Mesothelial cell of epicardium (in vitro differentiated cells): ENCODE results near the gene GIGYF2. TPM values are rescaled to one million over a fixed set of nuclear protein-coding genes. Genes with fewer than 3 reads are reported as not detected.

Experiments used
- DNase-seq, 2 experiments: peaks; one replicate each; pipeline ENCODE4 v3.0.0; 2021; ENCODE audit warnings: low spot score in 2 of 2; ENCODE audit not compliant: unreplicated experiment in 2 of 2
- H3K27ac Mint-ChIP-seq: 2 replicates; pipeline ENCODE4 v1.8.0; 2021; ENCODE audit warnings: mixed read lengths
- H3K27me3 Mint-ChIP-seq: 2 replicates; pipeline ENCODE4 v1.8.0; 2021; ENCODE audit warnings: low read depth, mixed read lengths
- H3K36me3 Mint-ChIP-seq: 2 replicates; pipeline ENCODE4 v1.8.0; 2021; ENCODE audit warnings: mixed read lengths
- H3K4me1 Mint-ChIP-seq: 2 replicates; pipeline ENCODE4 v1.8.0; 2021; ENCODE audit warnings: mixed read lengths
- H3K4me3 Mint-ChIP-seq: 2 replicates; pipeline ENCODE4 v1.8.0; 2021; ENCODE audit warnings: mild to moderate bottlenecking, moderate library complexity, mixed read lengths
- H3K9me3 Mint-ChIP-seq: 2 replicates; pipeline ENCODE4 v1.8.0; 2021; ENCODE audit warnings: mixed read lengths
- total RNA-seq: library from RNA; stranded (reverse); gene quantifications from 3 replicates; pipeline ENCODE4 v1.2.1, GENCODE V29; 2021
- TF ChIP-seq, protein P1 (sequence below): fragments of 200-600 bp; sonication (generic); IDR thresholded peaks from one replicate; pipeline ENCODE4 v1.5.0; 2021; ENCODE audit warnings: antibody characterized with exemption; ENCODE audit not compliant: unreplicated experiment

The GIGYF2 gene
- total RNA-seq, 1 donor from 2014 or later = 78.8 TPM

- TF ChIP-seq, protein P1, sequence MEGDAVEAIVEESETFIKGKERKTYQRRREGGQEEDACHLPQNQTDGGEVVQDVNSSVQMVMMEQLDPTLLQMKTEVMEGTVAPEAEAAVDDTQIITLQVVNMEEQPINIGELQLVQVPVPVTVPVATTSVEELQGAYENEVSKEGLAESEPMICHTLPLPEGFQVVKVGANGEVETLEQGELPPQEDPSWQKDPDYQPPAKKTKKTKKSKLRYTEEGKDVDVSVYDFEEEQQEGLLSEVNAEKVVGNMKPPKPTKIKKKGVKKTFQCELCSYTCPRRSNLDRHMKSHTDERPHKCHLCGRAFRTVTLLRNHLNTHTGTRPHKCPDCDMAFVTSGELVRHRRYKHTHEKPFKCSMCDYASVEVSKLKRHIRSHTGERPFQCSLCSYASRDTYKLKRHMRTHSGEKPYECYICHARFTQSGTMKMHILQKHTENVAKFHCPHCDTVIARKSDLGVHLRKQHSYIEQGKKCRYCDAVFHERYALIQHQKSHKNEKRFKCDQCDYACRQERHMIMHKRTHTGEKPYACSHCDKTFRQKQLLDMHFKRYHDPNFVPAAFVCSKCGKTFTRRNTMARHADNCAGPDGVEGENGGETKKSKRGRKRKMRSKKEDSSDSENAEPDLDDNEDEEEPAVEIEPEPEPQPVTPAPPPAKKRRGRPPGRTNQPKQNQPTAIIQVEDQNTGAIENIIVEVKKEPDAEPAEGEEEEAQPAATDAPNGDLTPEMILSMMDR = no peak
- no peak for DNase-seq
- no peak overlapping the region for H3K4me3 Mint-ChIP-seq
- H3K9me3 Mint-ChIP-seq = no peaks in the 10 kb centered on the region
- no peaks in the 10 kb centered on the region for H3K36me3 Mint-ChIP-seq
- H3K27me3 Mint-ChIP-seq = peaks cover 12% of the 10 kb centered on the region
- no peak overlapping the region for H3K27ac Mint-ChIP-seq
- H3K4me1 Mint-ChIP-seq = peaks cover 3% of the 10 kb centered on the region
These were observed 175.0 kb downstream of the GIGYF2 start for GRCh38 chr2:232871835-232872736.

- H3K4me3 Mint-ChIP-seq = no peak overlapping the region
- TF ChIP-seq, protein P1 = no peak
- no peak for DNase-seq
- H3K9me3 Mint-ChIP-seq = no peaks in the 10 kb centered on the region
- H3K4me1 Mint-ChIP-seq = peaks cover 3% of the 10 kb centered on the region
- peaks cover 15% of the 10 kb centered on the region for H3K27me3 Mint-ChIP-seq
- H3K27ac Mint-ChIP-seq = no peak overlapping the region
- H3K36me3 Mint-ChIP-seq = no peaks in the 10 kb centered on the region
These were observed 175.7 kb downstream of the GIGYF2 start for GRCh38 chr2:232872826-232873225.

DNA sequence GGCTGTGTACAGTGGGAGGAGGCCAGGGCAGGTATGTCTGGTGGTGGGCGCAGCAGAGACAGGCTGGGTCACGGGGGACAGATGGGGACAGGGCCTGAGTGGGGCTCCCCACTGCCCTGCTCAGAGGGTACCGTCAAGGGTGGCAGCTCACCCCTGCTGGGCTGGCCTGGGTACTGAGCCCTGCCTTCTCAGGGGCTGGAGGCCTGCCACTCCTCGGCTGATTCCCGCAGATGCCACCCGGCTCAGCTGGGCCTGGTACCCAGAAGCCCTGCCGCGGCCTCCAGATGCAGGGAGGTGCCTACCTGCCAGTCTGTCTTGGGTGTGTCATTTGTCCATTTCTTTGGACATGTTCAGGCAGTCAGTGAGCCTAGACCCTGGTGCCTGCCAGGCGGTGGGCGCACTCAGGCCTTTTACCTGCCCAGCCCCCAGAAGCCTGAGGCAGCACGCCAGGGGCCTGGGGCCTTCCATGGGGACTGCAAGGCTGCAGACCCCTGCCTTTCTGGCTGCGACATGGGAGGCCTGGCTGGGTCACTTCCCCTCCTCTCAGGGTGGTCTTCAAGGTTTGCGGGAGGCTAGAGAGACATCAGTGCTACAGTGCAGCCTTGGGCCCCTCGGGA is 176.3 kb downstream of the GIGYF2 start:
- H3K36me3 Mint-ChIP-seq = no peaks in the 10 kb centered on the region
- H3K9me3 Mint-ChIP-seq = no peaks in the 10 kb centered on the region
- peaks cover 3% of the 10 kb centered on the region for H3K4me1 Mint-ChIP-seq
- no peak overlapping the region for H3K27ac Mint-ChIP-seq
- no peak overlapping the region for H3K4me3 Mint-ChIP-seq
- peaks cover 17% of the 10 kb centered on the region for H3K27me3 Mint-ChIP-seq
- no peak for DNase-seq
- TF ChIP-seq, protein P1 = no peak

- TF ChIP-seq, protein P1 = no peak
- no peak overlapping the region for H3K4me3 Mint-ChIP-seq
- H3K36me3 Mint-ChIP-seq = no peaks in the 10 kb centered on the region
These were observed 176.9 kb downstream of the GIGYF2 start for GRCh38 chr2:232873909-232874641.

GRCh38 chr2:232874677-232875223 is 177.6 kb downstream of the GIGYF2 start:
- no peak for DNase-seq
- TF ChIP-seq, protein P1 = no peak
- H3K9me3 Mint-ChIP-seq = no peaks in the 10 kb centered on the region
- H3K27ac Mint-ChIP-seq = no peak overlapping the region
- no peaks in the 10 kb centered on the region for H3K36me3 Mint-ChIP-seq
- H3K4me1 Mint-ChIP-seq = peaks cover 3% of the 10 kb centered on the region
- peak overlapping the region; percentile 63 for H3K4me3 Mint-ChIP-seq
- peaks cover 17% of the 10 kb centered on the region for H3K27me3 Mint-ChIP-seq

More at GRCh38 chr2:232873909-232874641, 176.9 kb downstream of the GIGYF2 start:
- Mint-ChIP-seq H3K27me3 (peaks cover 17% of the 10 kb centered on the region), H3K27ac (no peak overlapping the region), H3K4me1 (peaks cover 3% of the 10 kb centered on the region), H3K9me3 (no peaks in the 10 kb centered on the region)
- no peak for DNase-seq
